G401 (cell line): Measurements from ENCODE around the gene LDB2. TPM values are rescaled to one million over a fixed set of nuclear protein-coding genes. Genes with fewer than 3 reads are reported as not detected.

Experiments
- DNase-seq: peaks from one replicate; pipeline ENCODE4 v3.0.0-alpha.2; 2015; ENCODE audit warnings: low spot score
- in situ Hi-C: cut with HindIII; loops from 2 replicates; pipeline ENCODE4 v1.10.0; 2016; ENCODE audit warnings: low sequenced_read_pairs, mixed read lengths
- total RNA-seq: library from RNA; depleted of rRNA; stranded (reverse); fragments of >200 nt; shearing (Covaris generic); gene quantifications from 2 replicates; pipeline ENCODE4 v1.2.3, GENCODE V29; 2014

The LDB2 gene
- total RNA-seq, 1 experiment from 2014 or later = not detected

GRCh38 chr4:16852228-16852627 lies 46.2 kb downstream of the LDB2 start:
- in situ Hi-C loops = no loop called here
- no peak for DNase-seq

GRCh38 chr4:16846540-16847117 lies 51.8 kb downstream of the LDB2 start:
- DNase-seq = no peak
- in situ Hi-C loops = no loop called here

GRCh38 chr4:16844816-16845586 lies 53.4 kb downstream of the LDB2 start:
- in situ Hi-C loops = no loop called here
- DNase-seq = no peak

- no peak for DNase-seq
- in situ Hi-C loops = no loop called here
Observed at GRCh38 chr4:16843831-16844508, 54.5 kb downstream of the LDB2 start.

- DNase-seq = no peak
- in situ Hi-C loops = no loop called here
Observed at GRCh38 chr4:16838226-16838875, 60.1 kb downstream of the LDB2 start.

- DNase-seq = no peak
- in situ Hi-C loops = no loop called here
Observed at GRCh38 chr4:16837475-16837874, 61.0 kb downstream of the LDB2 start.

GRCh38 chr4:16836324-16836723 lies 62.1 kb downstream of the LDB2 start:
- DNase-seq = no peak
- in situ Hi-C loops = no loop called here

GRCh38 chr4:16835597-16836247 lies 62.7 kb downstream of the LDB2 start:
- DNase-seq = no peak
- in situ Hi-C loops = no loop called here

GRCh38 chr4:16834814-16835213 lies 63.6 kb downstream of the LDB2 start:
- DNase-seq = no peak
- in situ Hi-C loops = no loop called here

- in situ Hi-C loops = no loop called here
- no peak for DNase-seq
Observed at GRCh38 chr4:16833722-16834121, 64.7 kb downstream of the LDB2 start.

- no peak for DNase-seq
- in situ Hi-C loops = no loop called here
Observed at GRCh38 chr4:16830081-16830480, 68.4 kb downstream of the LDB2 start.

GRCh38 chr4:16827794-16828724 lies 70.4 kb downstream of the LDB2 start:
- DNase-seq = no peak
- in situ Hi-C loops = no loop called here

- DNase-seq = no peak
- in situ Hi-C loops = no loop called here
Observed at GRCh38 chr4:16827045-16827444, 71.4 kb downstream of the LDB2 start.

GRCh38 chr4:16826406-16826910 lies 72.0 kb downstream of the LDB2 start:
- no peak for DNase-seq
- in situ Hi-C loops = no loop called here

GRCh38 chr4:16824278-16824806 lies 74.1 kb downstream of the LDB2 start:
- in situ Hi-C loops = no loop called here
- no peak for DNase-seq

GRCh38 chr4:16820329-16820728 lies 78.1 kb downstream of the LDB2 start:
- in situ Hi-C loops = no loop called here
- no peak for DNase-seq

GRCh38 chr4:16819652-16820051 lies 78.8 kb downstream of the LDB2 start:
- no peak for DNase-seq
- in situ Hi-C loops = no loop called here

GRCh38 chr4:16818005-16818404 lies 80.4 kb downstream of the LDB2 start:
- in situ Hi-C loops = no loop called here
- no peak for DNase-seq
